ENCODE results near the gene CA12.
A peak's percentile ranks its signal among the peaks of the same experiment; 100 is the strongest.
"Not testable (repeated sequence)": the region's sequence is repeated elsewhere in the genome, so short reads cannot be mapped to it uniquely, and the experiment has no call there.

Gene CA12

GRCh38 chr15:63358241-63359029 lies 23.2 kb downstream of the CA12 start:
- no peak for DNase-seq

DNA sequence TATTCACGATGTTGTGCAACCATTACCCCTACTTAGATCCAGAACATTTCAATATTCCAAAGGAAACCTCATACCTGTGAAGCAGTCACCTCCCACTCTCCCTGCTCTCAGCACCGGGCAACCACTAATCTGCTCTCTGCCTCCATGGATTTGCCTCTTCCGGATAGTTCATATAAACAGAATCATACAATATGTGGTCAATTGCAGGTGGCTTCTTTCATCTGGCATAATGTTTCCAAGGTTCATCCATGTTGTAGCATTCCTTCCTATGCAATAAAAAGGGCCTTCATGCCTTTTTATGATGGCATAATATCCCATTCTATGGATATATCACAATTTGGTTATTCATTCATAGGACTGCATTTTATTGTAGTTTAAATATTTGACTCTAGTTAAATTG lies 23.9 kb downstream of the CA12 start:
- no peak for DNase-seq

DNA sequence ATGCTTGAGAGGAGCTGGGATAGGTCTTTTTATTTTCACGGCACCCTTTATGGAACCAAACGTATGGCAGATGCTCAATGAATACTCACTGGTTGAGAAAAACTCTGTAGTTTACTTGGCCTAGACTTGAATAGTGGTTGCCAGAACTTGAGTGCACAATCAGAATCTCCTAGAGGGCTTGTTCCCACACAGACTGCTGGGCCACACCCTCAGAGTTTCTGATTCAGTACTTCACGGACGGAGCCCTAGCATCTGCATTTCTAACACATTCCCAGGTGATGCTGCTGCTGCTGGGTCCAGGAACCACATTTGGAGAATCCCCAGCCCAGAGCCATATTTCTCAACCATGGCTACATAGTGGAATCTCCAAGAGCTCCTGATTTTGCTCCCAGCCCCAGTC lies 24.6 kb downstream of the CA12 start:
- DNase-seq = no peak

DNA sequence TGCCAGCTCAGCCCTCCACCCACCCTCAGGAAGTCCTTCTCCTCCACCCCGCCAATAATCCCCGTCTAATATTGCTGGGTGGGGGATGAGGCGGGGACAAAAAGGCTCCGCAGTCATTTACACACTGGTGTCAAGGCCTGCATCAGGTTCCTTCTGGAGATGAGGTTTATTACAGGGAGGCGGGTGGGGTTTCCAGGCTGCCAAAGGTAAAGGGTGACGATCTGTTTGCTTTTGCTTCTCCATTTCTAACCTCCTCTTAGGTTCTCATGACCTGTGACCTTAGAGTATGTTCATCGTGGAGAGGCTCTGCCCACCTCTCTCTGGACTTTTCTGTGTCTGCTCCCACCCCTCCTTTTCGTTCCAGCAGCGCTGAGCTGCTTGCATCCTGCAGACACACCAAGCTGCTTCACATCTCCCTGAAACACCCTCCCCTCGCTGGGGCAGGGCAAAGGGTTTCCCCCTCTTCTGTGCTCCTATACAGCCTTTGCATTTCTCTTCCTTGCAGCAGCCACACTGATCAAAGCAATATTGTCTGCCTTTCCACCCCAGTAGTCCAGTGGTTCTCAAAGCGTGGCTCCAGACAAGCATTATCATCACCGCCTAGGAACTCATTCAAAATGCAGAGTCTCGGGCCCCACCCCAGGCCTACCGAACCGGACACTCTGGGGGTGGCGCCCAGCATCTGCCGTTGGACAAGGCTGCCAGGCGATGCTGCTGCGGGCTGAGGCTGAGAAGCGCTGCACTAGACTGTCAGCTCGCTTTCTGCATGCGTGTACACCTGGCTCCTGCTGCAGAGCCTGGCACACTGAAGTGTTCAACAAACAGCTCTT lies 26.6 kb downstream of the CA12 start:
- no peak for DNase-seq

GRCh38 chr15:63353887-63354286 lies 27.8 kb downstream of the CA12 start:
- DNase-seq = no peak

GRCh38 chr15:63353261-63353660 lies 28.4 kb downstream of the CA12 start:
- DNase-seq = no peak

GRCh38 chr15:63352808-63353207 lies 28.8 kb downstream of the CA12 start:
- DNase-seq = no peak

- no peak for DNase-seq
Measured at GRCh38 chr15:63351170-63351569, 30.5 kb downstream of the CA12 start.

GRCh38 chr15:63350178-63350621 lies 31.4 kb downstream of the CA12 start:
- DNase-seq = peak in 4 of 56 donors; percentile 3 to 29 (median 12)

- DNase-seq = no peak
Measured at GRCh38 chr15:63349621-63350020, 32.0 kb downstream of the CA12 start.

- DNase-seq = peak in 1 of 56 donors; percentile 8
Measured at GRCh38 chr15:63349156-63349555, 32.5 kb downstream of the CA12 start.

GRCh38 chr15:63348392-63348791 lies 33.3 kb downstream of the CA12 start:
- DNase-seq = peak in 49 of 56 donors; percentile 14 to 81 (median 45)

DNA sequence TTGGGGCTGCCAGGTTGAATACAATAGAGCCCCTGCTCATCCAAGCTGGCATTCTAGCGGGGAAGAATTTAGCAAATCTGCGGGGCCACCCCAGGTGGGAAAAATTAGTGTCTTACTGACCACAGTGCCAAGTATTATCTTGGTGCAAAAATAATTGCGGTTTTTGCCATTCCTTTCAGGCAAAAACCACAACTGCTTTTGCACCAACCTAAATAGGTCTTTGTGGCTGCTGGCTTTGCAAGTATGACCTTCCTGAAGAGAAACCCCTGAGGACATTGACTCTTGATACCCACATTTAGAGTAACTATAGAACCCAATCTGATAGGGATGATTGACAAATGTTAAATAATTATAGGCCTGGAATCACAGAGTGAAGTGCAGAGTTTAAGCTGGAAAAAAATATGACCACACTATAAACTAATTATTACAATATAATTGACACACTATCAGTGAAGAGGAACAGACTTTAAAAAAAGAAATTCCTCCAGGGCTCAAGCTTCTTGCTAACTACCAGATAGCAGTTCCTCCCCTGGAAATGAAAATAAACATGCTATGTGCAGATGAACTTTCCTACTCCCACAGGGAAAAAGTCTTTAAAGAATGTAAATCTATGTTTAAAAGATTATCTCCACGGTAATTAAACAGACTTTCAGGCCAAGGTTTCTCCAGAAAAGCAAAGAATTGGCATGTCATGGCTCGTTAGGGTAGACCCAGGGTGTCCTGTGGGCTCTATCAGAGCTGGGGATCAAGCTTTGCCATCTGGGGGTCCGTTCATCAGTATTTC lies 34.4 kb downstream of the CA12 start:
- DNase-seq = no peak

DNA sequence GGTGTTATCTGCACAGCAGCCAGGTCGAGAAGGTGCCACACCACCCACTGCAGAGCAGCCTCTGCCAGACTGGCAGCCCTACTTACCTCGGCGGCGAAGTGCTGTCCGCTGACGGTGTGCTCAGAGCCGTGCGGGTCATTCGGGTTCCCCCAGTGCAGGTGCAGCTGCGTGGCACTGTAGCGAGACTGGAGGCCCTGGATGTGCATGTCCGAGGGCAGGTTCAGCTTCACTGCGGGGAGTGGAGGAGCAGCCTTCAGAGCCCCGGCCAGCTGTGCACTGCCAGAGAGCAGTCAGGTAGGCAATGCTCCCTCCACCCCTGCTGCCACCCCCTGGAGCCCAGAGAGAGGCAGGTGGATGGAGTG lies 36.3 kb downstream of the CA12 start:
- DNase-seq = no peak

GRCh38 chr15:63344731-63345390 lies 36.8 kb downstream of the CA12 start:
- no peak for DNase-seq

DNA sequence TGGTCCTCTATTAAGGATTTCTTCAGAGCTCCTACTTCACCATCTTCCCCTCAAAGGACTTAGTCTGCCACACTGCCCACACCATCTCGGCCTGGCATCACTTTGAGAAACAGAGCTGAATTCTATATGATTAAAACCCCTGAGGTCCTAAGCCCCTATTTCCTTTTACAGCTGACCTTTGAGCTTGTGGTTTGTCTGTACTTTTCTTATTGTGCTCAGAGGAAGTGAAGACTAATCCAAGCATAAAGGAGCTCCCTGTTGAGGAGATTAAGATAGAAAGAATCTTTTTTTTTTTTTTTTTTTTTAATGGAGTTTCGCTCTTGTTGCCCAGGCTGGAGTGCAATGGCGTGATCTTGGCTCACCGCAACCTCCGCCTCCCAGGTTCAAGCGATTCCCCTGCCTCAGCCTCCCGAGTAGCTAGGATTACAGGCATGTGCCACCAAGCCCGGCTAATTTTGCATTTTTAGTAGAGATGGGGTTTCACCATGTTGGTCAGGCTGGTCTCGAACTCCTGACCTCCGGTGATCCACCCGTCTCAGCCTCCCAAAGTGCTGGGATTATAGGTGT lies 38.6 kb downstream of the CA12 start:
- not testable (repeated sequence) for DNase-seq

DNA sequence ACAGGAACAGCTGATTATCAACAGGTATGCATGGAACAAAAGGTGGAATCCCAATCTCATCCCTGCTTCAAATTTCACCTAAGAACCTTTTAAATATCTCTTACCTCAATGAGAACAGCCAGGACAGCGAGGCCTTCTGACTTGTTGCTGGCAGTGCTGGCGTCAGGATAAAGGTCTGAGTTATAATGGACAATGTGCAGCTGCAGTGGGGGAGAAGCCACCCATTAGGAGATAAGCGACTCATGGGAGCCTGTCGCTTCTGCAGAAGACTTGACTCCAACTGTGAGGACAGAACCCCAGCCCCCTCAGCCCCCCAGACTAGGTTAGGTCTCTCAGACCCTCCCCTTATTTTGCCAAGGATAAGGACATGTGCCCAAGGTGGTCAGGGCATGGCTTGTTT lies 39.7 kb downstream of the CA12 start:
- DNase-seq = no peak

- no peak for DNase-seq
Measured at GRCh38 chr15:63340878-63341277, 40.8 kb downstream of the CA12 start.

GRCh38 chr15:63340353-63340752 lies 41.3 kb downstream of the CA12 start:
- DNase-seq = no peak

DNA sequence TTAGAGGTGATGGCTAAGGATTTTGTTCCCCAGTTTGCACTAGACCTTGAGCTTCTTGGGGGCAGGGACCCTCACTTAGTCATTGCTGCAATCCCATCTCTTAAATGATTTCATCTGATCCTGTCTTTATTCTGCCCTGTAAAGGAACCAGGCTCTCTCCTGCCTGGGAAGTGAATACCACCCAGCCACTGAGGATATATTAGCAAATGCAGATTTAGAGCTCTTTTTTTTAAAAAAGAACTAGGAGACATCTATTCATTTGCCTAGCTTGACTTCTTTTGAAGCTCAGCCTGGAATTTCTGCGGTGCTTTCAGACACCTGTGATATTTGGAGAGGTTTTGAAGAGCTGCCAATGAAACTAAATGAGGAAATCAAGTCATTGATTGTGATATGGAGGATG lies 41.8 kb downstream of the CA12 start:
- no peak for DNase-seq
